Left renal pelvis (tissue), 4 donors: ENCODE measurements around the gene TCEA3. TPM values are rescaled to one million over a fixed set of nuclear protein-coding genes. Genes with fewer than 3 reads are reported as not detected.

Experiments used
- DNase-seq, 4 donors: peaks; one replicate each; pipeline ENCODE4 v3.0.0-alpha.2; 2013; ENCODE audit warnings: low read depth in 4 of 4, low spot score in 3 of 4
- polyA plus RNA-seq, 4 donors: library from polyadenylated mRNA; unstranded; fragments of 120-200 nt; gene quantifications; one replicate each; pipeline ENCODE4 v1.2.1, GENCODE V29; 2013; ENCODE audit not compliant: insufficient read length in 4 of 4

Gene TCEA3
- polyA plus RNA-seq: 10 to 100 TPM; 11.2 to 55.1 (median 38.5) TPM

DNA sequence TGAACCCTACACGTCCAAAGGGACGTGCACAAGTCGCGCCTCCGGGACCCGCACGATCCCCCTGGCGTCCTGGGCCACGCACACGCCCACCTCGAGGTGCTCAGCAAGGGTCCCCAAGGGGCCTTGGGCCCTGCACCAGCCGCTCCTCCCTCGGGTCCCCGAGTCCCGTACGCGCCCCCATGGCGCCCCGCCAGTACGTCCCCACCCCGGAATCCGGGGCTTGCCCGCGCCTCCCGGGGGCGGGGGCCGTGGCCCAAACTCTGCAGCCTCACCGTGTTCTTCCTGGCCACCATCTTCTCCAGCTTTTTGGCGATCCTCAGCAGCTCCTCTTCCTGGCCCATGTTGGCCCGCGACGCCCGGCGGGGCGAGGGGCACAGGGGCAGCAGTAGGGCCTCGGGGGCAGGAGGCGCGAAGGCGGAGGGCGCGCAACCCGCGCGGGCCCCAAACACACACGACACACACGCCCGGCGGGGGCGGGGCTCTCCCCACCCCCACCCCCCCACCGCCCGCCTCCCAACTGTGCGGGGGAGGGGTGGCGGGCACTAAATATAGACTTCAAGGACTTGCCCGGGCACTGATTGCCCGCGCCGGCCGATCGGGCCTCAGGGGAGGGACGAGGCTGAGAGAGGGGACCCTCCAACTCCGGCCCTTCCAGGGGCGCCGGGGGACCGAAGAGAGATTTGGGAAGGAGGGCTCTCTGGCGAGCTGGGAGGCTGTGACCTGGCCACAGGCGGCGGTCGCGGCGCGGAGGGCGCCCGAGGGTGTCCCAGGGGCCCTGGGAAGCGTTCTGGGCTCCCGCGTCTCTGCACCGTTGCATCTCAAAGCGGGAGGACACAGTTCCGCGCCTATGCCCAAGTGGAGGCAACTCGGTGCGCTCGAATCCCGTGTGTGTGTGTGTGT lies at the start of gene TCEA3:
Gene TCEA3 (minus strand): TSS at position 456 of the 900 bp plus-strand sequence. CDS start 115 bp downstream, at position 341.
- no peak for DNase-seq

DNA sequence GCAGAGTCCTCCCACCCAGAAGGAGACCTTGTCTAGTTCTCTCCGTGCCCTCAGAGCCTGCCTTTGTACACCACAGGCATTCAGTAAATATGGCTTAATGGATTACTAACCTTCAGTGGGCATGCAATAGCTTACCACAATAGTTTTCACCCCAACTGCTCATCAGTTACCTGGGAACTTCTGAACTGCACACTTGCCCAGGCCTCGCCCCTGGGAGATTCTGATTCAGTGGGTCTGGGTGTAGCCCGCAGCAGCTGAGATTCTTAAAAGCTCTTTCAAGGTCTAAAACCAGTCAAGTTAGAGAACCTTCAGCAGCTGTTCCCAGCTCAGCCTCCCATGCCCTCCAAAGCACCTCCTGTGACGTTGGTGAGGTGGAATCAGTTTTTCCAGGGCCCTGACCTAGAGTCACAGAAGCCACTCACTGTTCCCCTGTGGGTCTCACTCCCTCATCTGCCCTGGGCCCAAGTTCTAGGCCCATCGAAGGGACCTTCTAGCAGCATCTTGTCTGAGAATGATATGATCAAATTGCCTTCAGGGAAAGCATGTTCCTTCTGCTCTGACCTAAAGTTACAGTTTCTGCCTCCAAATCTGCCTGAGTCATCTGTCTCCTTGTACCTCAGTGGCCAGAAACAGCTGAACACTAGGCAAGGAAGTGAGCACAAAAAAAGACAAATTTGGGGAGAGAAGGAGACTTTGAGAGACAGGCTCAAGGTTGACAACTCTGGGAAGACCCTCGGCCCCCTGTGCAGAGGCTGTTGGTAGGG lies 48.7 kb upstream of the TCEA3 start:
- no peak for DNase-seq

DNA sequence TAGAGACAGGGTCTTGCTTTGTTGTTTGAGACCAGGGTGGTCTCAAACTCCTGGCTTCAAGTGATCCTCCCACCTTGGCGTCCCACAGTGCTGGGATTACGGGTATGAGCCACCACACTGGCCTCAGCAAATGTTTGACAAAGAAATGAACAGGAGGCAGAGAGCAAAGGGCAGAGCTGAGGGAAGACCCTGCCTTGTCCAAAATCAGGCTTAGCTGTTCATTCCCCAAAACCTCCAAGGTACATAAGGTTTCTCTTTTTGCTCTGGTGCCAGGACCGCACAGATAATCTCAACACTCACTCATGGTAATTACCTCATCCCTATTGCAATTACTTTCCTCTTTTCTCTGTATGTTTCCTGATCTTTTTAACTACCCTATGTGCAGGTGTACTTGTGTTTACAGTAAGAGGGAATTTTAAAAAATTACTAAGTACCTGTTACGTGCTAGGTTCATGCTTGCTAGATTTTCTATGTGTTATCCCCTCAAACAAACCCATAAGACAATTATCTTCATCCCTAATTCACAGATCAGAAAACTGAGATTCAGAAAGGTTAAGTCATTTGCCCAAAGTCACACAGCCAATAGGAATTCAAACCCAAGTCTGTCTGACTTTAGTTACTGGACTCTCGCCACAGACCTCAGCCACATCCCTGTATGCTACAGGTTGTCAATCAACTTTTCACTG lies 47.9 kb upstream of the TCEA3 start:
- no peak for DNase-seq

DNA sequence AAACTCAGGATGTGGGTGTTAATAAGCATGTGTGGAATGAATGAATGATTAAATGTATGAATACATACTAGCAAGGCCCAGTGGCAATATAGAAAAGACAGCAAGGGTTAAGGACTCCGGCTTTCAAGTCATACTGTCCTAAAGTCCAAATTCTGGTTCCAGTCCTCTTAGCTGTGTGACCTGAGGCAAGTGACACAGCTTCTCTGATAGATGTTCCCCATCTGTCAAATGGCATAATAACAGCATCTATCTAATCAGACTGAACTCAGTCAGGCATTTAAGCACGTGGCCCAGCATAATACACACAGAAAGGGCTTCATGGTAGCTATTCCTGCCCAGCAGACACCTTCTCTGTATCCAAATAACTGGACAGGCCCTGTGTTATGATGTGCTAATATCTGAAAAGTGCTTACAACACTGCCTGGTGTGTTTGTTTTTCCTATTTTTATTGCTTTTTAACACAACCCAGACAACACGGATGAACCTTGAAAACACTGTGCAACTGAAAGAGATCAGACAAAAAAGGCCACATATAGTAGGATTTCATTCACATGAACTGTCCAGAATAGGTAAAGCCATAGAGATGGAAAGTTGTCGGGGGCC lies 47.0 kb upstream of the TCEA3 start:
- DNase-seq: no peak

DNA sequence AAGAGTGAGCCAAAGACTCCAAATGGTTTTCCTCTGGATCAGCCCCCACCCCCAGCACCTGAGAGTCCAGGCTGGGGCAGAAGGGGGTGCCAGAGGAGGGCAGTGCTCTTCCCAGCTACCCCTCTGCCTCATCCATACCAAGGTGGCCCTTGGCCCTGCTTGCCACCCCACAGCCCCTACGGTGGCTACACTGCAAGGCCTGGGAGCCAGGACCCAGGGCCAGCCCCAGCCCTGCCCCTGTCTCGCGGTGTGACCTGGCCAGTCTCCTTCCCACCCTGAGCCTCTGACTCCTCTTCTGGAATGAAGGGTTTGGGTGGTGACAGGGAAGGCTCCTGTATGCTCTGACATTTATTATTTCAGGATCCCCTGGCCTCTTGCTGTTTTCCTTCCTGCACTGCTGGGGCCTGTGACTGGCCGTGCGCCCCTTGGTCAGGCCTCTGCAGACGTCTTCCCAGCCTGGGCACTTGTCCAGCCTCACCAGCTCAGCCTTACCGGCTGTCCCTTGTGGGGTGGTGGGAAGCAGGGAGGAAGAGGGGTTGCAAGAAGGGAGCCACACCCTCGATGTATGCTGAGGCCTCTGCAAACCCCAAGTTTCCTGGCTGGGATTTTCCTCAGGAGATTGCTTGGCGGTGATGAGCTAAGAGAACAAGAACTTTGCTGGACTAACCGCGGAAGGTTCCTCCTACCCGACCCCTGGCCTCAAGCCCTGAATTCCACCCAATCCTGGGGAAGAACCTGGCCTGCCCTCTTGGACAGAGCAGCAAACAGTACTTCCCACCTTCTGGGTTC lies 45.9 kb upstream of the TCEA3 start:
- no peak for DNase-seq

DNA sequence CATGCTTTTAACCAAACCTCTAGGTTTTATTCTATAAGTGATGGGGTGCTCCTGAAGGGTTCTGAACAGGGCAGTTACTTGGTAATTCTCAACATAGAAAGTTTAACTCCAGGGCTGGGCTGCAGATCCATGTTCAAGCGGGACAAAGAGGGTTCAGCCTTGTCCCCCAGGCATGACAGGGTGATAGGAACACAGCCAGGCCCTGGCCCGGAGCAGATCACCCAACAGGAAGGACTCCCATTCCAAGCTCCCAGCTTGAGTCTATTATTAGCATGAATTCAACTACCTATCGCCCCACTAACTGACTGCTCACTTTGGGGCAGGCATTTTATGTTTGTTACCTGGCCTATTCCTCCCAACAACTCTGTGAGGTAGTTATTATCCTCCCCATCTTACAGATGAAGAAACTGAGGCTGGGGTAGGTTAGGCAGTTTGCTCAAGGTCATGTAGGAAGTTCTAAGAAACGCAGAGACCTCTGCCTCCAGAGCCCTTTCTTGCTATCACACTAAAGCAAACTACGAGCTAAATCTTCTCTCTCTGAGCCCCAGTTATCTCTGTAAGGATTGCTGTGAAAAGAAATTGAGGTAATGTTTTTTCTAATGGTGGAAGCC lies 44.9 kb upstream of the TCEA3 start:
- no peak for DNase-seq

DNA sequence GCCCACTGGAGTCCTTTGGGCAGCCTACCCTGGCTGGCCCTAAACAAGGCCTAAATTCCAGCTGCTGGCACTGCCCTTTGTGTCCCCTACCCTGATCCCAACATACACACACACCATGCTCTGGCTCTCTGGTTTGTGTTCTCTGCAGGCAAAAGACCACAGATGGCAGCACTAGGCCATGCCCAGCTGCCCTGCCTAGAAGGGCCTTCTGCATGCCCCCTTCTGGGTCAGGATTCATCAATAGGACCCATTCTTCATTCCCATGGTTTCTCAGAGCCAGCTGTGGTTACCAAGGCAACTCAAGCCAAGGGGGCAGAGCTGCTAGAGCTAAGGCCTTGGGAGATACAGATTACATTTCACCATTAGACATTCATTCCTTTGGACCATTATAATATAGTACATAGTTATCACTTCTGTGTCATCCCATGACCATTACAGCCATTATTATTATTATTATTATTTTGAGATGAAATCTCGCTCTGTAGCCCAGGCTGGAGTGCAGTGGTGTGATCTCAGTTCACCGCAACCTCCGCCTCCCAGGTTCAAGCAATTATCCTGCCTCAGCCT lies 42.0 kb upstream of the TCEA3 start:
- DNase-seq: no peak

DNA sequence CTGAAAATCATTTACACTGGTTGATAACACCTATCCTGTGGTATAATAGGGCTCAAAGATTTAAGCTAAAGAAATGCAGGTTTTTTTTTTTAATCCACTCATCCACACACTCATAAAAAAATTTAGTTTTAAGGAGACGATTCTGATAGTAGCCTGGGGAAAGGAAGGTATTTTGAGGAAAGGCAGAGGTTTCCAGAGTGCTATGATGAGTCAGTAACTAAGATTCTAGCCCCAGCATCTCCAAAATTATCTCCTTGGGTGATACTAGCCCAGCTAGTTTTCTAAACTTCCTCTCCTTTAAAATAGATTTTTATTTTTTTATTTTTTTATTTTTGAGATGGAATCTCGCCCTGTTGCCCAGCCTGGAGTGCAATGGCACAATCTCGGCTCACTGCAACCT lies 38.7 kb upstream of the TCEA3 start:
- no peak for DNase-seq

DNA sequence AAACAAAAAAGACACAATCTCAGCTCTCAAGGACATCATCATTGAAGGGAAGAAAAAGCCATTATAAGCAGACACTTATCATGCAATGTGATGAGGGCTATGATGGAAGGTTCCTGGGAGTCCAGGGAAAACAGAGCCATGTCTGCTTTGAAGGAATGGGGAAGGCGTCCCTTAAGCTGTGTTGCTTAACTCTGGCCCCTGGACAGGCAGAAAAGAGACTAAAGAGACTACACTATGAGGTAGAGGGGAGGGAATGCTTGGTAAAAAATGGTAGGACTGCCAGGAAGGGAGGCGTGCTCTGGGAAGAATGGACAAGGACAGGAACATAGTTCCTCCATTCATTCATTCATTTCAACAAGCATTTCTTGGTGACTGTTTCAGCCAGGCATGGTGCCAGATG lies 38.2 kb upstream of the TCEA3 start:
- no peak for DNase-seq

DNA sequence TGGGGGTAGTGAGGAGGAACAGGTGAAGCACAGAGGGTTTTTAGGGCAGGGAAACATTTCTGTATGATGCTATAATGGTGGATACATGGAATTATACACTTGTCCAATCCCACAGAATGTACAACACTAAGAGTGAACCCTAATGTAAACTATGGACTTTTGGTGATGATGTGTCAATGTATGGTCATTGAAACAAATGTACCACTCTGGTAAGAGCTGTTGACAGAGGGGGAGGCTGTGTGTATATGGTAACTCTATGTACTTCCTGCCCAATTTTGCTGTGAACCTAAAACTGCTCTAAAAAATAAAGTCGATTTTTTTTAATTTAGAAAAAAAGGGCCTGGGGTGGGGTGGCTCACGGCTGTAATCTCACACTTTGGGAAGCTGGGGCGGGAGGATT lies 36.5 kb upstream of the TCEA3 start:
- no peak for DNase-seq

DNA sequence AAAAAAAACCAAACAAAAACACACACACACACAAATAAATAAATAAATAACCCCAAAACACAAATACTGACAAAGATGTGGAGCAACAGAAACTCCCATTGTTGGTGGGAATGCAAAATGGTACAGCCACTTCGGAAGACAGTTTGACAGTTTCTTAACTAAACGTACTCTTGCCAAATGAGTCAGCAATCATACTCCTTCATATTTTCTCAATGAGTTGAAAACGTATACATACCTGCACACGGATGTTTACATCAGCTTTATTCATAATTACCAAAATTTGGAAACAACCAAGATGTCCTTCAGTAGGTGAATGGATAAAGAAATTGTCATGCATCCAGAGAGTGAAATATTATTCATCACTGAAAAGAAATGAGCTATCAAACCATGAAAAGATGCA lies 36.0 kb upstream of the TCEA3 start:
- no peak for DNase-seq

DNA sequence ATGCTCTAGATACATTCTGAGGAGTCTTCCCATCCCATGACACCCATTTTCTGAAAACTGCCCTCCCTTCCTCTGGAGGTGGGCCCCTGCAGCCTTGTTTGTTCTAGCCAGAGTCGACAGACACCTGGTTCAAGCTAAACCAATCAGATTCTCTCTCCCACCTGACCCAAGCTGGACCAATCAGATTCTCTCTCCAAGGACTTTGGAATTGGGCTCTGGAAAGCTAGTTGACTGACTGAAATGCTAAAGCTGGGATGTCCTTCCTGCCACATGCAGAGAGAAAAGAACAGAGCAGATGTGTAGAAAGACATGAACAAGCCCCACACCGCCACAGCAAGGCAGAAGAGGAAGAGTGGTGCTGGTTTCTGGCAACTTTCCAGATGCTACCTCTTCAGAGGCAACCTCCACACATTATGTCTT lies 34.8 kb upstream of the TCEA3 start:
- DNase-seq: no peak

DNA sequence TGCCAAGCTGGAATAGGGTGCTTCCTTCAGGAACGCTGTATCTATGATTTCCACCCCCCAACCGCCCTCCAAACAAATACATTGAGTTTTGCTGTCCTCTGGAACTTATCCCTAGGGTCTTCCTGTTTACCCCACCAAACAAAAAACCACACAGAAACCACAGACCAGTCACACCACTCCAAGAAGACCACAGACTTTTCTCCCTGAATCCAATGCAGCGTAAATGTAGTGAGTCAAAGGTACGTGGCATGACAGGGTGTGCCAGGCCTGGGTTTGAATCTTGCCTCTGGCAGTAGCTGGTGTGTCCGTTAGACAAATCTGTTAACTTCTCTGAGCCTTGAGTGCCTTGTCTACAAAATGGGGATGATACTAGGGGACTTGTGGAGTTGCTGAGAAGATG lies 31.7 kb upstream of the TCEA3 start:
- no peak for DNase-seq

DNA sequence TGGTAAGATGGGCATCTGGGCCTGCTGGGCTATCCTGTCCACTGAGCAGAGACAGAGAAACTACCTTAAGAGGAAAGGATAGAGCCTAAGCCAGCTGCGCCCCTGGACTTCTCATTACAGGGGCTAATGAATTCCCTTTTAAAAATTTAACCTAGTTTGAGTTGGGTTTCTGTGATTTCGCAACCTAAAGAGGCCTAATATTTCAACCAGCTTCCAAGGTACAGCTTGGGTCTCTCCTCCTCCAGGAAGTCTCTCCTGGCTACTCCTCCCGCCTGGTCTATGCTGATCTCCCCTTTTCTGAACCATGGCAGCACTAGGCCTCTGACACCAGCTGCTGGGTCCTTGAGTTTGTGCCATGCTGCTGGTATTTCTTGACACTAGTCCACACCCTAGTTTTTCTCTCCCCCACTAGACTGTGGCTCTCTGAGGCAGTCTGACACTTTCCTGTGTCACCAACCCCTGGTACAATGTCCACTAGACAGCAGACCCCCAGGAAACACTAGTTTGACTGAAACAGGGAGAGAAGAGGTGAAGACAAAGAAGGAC lies 29.0 kb upstream of the TCEA3 start:
- no peak for DNase-seq

DNA sequence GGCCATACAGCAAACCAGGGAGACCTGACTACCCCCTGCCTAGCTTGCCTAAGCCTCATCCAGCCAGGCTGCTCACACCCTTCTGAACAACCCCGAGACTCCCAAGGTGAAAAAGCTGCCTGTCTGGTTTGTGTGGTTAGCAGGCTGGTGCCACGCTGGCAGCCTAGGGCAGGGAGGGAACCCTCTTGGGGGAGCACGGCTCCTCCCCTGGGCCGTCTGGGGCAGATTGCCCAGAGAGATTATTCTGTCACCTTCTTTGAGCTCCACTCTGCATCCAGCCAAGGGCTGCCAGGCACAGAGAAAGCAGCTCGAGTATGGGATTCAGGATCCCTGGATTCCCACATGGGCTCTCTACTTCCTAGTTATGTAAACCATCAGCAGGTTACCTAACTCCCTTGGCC lies 27.5 kb upstream of the TCEA3 start:
- peak; percentile 29 to 47 (median 35) for DNase-seq

DNA sequence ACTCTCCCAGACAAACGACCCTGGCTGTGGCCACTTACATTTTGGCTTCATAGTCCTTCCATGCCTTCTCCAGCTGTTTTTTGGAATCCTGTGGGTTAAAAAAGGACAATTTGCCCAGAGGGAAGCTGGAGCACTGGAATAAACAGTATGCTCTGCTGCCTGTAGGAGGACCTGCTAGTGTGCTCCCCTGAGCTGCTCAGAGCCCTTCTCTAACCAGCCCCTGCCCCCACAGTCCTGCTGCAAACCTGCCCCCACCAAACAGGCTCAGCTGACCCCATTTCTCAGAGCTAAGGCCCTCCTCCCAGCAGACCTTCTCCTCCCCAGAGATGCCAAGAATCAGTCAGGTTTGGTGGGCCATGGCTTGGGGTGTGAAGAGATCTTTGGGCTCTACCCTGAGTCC lies 26.9 kb upstream of the TCEA3 start:
- DNase-seq: no peak

DNA sequence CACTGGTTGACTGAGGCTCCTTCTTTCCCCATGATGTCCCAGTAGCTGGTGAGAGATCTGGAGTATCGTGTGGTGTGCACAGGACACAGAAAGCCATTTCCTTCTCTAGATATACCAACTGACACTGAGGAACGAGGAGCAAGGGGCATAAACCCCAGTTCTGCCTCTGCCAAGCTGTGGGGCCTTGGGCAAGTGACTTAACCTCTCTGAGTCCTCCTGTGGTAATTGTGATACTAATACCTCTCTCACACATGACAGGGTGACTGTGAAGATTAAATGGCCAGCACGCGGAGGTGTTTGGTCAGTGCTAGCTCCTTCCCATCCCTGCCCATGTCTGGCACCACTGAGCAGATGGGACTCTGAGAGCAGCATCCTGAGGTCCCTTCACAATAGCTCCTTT lies 26.3 kb upstream of the TCEA3 start:
- DNase-seq: no peak

DNA sequence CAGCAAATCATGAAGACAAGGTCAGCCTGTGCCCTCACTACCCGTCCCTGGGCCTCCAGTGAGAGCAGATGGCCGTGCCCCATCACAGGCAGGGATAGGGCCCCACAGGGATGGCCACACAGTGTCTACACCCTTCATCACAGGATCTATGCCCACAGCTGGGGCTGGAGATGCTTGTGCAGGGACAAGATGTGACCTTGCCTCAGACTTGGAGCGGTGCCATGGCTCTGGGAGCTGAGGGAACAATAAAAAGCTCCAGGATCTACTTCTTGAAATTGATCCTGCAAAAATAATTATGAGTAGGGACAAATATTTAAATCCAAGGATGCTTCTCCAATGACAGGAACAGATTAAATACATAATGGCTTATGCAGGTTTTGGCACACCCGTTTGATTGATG lies 25.4 kb upstream of the TCEA3 start:
- no peak for DNase-seq

DNA sequence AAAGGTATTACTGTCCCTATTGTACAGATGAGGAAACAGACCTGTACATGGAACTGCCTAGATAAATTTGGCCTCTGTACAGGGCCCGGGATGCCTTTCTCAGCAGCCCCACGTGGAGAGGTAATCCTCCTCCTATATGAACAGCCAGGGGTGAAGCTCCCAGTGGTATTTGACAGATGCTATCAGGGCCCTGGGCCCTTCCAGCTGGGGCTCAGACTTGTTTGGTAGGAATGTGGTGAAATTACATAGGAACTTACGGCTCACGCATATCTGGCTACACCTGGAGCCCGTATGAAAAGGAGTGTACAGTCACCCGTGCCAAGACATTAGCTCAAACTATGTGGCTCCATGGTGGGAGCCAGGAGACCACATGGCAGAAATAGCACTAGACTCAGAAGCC lies 24.8 kb upstream of the TCEA3 start:
- no peak for DNase-seq
